ENCODE results near the gene SPG7.

DNA sequence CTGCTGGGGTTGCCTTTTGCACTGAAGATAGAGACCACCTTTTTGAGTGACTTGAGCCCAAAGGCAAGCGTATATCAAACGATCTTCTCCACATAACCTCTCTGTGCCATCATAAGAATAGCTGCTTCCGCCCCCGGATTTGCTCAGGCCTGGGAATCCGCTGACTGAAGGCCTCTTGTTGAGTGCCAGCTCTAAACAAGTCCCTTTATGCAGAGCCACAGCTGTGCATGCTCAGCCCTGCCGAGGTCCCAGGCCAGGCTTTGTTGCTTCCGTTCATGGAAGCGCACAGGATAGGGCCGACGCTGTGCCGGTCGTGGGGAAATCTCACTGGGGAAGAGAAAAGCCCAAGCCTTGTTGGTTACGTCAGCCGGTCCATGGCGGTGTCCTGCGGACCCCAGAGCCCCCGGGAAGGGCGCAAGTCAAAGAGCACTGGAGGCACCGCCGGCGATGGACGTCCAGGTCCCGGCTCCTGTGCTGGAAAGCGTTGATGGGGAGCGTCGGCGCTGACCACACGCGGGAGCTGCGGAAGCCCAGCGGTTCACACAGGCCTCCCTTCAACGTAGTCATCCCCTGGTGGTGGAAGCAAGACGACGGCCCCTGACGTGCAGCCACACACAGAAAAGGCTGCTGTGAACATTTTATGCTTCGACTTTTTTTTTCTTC is 28.8 kb downstream of the SPG7 start:
- no peak for TF ChIP-seq FOXM1 (IDR thresholded peaks at IDR 0.05; ENCODE audit: borderline replicate concordance)
- TF ChIP-seq BHLHE40 (IDR thresholded peaks at IDR 0.05; ENCODE audit: borderline replicate concordance): no peak
- no peak for TF ChIP-seq SP1 (IDR thresholded peaks at IDR 0.05)
- no peak for TF ChIP-seq SUZ12 (IDR thresholded peaks at IDR 0.05)
- no peak for TF ChIP-seq LEF1 (IDR thresholded peaks at IDR 0.05; ENCODE audit: borderline replicate concordance)
- TF ChIP-seq CTBP1 (IDR thresholded peaks at IDR 0.05; ENCODE audit: borderline replicate concordance): no peak
- no peak for TF ChIP-seq HDGF (IDR thresholded peaks at IDR 0.05; ENCODE audit: borderline replicate concordance)
- TF ChIP-seq, protein P1, sequence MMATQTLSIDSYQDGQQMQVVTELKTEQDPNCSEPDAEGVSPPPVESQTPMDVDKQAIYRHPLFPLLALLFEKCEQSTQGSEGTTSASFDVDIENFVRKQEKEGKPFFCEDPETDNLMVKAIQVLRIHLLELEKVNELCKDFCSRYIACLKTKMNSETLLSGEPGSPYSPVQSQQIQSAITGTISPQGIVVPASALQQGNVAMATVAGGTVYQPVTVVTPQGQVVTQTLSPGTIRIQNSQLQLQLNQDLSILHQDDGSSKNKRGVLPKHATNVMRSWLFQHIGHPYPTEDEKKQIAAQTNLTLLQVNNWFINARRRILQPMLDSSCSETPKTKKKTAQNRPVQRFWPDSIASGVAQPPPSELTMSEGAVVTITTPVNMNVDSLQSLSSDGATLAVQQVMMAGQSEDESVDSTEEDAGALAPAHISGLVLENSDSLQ (IDR thresholded peaks at IDR 0.05): no peak
